Activated gamma-delta T cell treated with anti-CD3 and anti-CD28 coated beads, Interleukin-2, amount 50 U/mL, for 16 hours (primary cell): Measurements from ENCODE around the gene MCM7.

Experiments used
- DNase-seq: peaks from one replicate; pipeline ENCODE4 v3.0.0-alpha.2; 2020; ENCODE audit warnings: low read depth

MCM7 gene

GRCh38 chr7:100071018-100071723 is 30.0 kb downstream of the MCM7 start:
- DNase-seq: no peak

GRCh38 chr7:100069991-100070390 is 31.2 kb downstream of the MCM7 start:
- DNase-seq: no peak

- no peak for DNase-seq
Measured at GRCh38 chr7:100066953-100067352, 34.2 kb downstream of the MCM7 start.

GRCh38 chr7:100065452-100066186 is 35.6 kb downstream of the MCM7 start:
- no peak for DNase-seq

GRCh38 chr7:100064162-100064561 is 37.0 kb downstream of the MCM7 start:
- DNase-seq: no peak

GRCh38 chr7:100063376-100063775 is 37.8 kb downstream of the MCM7 start:
- DNase-seq: no peak

- DNase-seq: no peak
Measured at GRCh38 chr7:100061518-100062193, 39.5 kb downstream of the MCM7 start.

- no peak for DNase-seq
Measured at GRCh38 chr7:100059251-100059739, 41.9 kb downstream of the MCM7 start.

- no peak for DNase-seq
Measured at GRCh38 chr7:100057006-100057405, 44.2 kb downstream of the MCM7 start.

GRCh38 chr7:100053215-100053614 is 48.0 kb downstream of the MCM7 start:
- no peak for DNase-seq

GRCh38 chr7:100051611-100052010 is 49.6 kb downstream of the MCM7 start:
- DNase-seq: no peak

- DNase-seq: peak; percentile 70
Measured at GRCh38 chr7:100049441-100050291, 51.5 kb downstream of the MCM7 start, which contains the start of gene ZSCAN21. Gene ZSCAN21 (plus strand): TSS chr7:100049774. CDS start chr7:100057007, 7,233 bp downstream.

- DNase-seq: no peak
Measured at GRCh38 chr7:100048680-100049079, 52.5 kb downstream of the MCM7 start.

GRCh38 chr7:100044718-100045117 is 56.5 kb downstream of the MCM7 start:
- DNase-seq: no peak
